H1 (cell line): ENCODE data around the gene DYNLRB1.

Source experiments
- EP300 ChIP-seq, 2 experiments: IDR thresholded peaks; 1 replicate in 1 of 2; 2 replicates in 1 of 2; pipeline ENCODE4 v1.6.1; 2011 to 2012; ENCODE audit warnings: low read depth in 2 of 2, low read length in 2 of 2, mild to moderate bottlenecking in 2 of 2, borderline replicate concordance in 1 of 2, inconsistent platforms in 1 of 2, moderate library complexity in 1 of 2
- EZH2 ChIP-seq: fragments of 200-600 bp; sonication (generic); IDR thresholded peaks from 2 replicates; pipeline ENCODE4 v1.7.1; 2012; ENCODE audit warnings: low read depth, mild to moderate bottlenecking, moderate library complexity, low read length, inconsistent platforms; ENCODE audit not compliant: severe bottlenecking
- GTF2F1 ChIP-seq: IDR thresholded peaks from 2 replicates; pipeline ENCODE4 v1.6.1; 2012; ENCODE audit warnings: low read depth, low read length, improper control_type of control experiment, borderline replicate concordance
- HDAC6 ChIP-seq: IDR thresholded peaks from one replicate; pipeline ENCODE4 v1.7.1; 2012; ENCODE audit warnings: low read depth, mild to moderate bottlenecking, inconsistent platforms, low read length, moderate library complexity
- KDM1A ChIP-seq: fragments of 200-600, 300-600 bp; sonication (generic); IDR thresholded peaks from 2 replicates; pipeline ENCODE4 v1.7.1; 2016; ENCODE audit warnings: mild to moderate bottlenecking, low read length, borderline replicate concordance
- KDM4A ChIP-seq: IDR thresholded peaks from one replicate; pipeline ENCODE4 v1.7.1; 2012; ENCODE audit warnings: low read depth, mild to moderate bottlenecking, moderate library complexity, low read length, inconsistent platforms; ENCODE audit not compliant: severe bottlenecking
- POLR2A ChIP-seq, 2 experiments: IDR thresholded peaks; 1 replicate in 1 of 2; 2 replicates in 1 of 2; pipeline ENCODE4 v1.6.1; 2011; ENCODE audit warnings: low read depth in 2 of 2, low read length in 2 of 2, mild to moderate bottlenecking in 2 of 2; ENCODE audit errors: control extremely low read depth in 1 of 2
- POLR2AphosphoS5 ChIP-seq: IDR thresholded peaks from 2 replicates; pipeline ENCODE4 v1.6.1; 2011; ENCODE audit warnings: low read depth, low read length
- SRF ChIP-seq: IDR thresholded peaks from 2 replicates; pipeline ENCODE4 v1.6.1; 2011; ENCODE audit warnings: mild to moderate bottlenecking, low read depth, low read length, moderate library complexity
- TAF1 ChIP-seq: IDR thresholded peaks from 2 replicates; pipeline ENCODE4 v1.6.1; 2011; ENCODE audit warnings: mild to moderate bottlenecking, low read depth, low read length
- TEAD4 ChIP-seq: IDR thresholded peaks from 2 replicates; pipeline ENCODE4 v1.6.1; 2012; ENCODE audit warnings: low read depth, low read length, inconsistent platforms, mixed read lengths
- YY1 ChIP-seq: IDR thresholded peaks from 2 replicates; pipeline ENCODE4 v1.6.1; 2011; ENCODE audit warnings: low read depth, mild to moderate bottlenecking, low read length
- TF ChIP-seq, protein P1 (sequence below), 3 experiments: IDR thresholded peaks; 1 replicate in 2 of 3; 2 replicates in 1 of 3; pipeline versions ENCODE4 v1.5.1 to v1.6.1; 2011; ENCODE audit warnings: low read length in 3 of 3, mild to moderate bottlenecking in 3 of 3, inconsistent platforms in 2 of 3, low read depth in 1 of 3, moderate library complexity in 1 of 3; ENCODE audit not compliant: insufficient read depth in 1 of 3; ENCODE audit errors: control extremely low read depth in 1 of 3
- TF ChIP-seq, protein P2 (sequence below): IDR thresholded peaks from 2 replicates; pipeline ENCODE4 v1.6.1; 2012; ENCODE audit warnings: inconsistent platforms

DNA sequence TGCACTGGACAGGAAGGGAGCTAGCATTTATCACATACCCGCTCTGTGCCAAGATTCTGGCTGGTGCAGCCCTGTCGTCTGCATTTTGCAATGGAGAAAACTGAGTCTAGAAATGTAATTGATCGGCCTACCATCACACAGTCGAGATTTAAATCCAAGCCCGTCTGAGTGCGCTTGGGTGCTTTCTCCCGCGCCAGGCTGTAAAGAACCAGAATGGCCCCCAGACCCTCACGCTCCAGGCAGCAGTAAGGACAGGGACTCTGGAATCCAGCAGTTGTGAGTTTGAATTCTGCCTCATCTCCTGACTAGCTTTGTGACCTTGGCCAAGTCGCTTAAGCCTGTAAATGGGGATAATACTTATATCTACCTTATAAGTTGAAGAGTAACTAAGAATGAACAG, 10.8 kb downstream of the DYNLRB1 start:
- TF ChIP-seq, protein P1, sequence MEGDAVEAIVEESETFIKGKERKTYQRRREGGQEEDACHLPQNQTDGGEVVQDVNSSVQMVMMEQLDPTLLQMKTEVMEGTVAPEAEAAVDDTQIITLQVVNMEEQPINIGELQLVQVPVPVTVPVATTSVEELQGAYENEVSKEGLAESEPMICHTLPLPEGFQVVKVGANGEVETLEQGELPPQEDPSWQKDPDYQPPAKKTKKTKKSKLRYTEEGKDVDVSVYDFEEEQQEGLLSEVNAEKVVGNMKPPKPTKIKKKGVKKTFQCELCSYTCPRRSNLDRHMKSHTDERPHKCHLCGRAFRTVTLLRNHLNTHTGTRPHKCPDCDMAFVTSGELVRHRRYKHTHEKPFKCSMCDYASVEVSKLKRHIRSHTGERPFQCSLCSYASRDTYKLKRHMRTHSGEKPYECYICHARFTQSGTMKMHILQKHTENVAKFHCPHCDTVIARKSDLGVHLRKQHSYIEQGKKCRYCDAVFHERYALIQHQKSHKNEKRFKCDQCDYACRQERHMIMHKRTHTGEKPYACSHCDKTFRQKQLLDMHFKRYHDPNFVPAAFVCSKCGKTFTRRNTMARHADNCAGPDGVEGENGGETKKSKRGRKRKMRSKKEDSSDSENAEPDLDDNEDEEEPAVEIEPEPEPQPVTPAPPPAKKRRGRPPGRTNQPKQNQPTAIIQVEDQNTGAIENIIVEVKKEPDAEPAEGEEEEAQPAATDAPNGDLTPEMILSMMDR (IDR thresholded peaks at IDR 0.05; ENCODE audit: control extremely low read depth in 1 of 3, insufficient read depth in 1 of 3, low read depth in 1 of 3, low read length in 3 of 3) = no peak
- TF ChIP-seq POLR2A (IDR thresholded peaks at IDR 0.05; ENCODE audit: control extremely low read depth in 1 of 2, low read depth in 2 of 2, low read length in 2 of 2) = no peak
- no peak for TF ChIP-seq EZH2
- no peak for TF ChIP-seq TEAD4
- TF ChIP-seq SRF = no peak
- no peak for TF ChIP-seq POLR2AphosphoS5
- TF ChIP-seq GTF2F1 = no peak
- no peak for TF ChIP-seq KDM4A
- TF ChIP-seq, protein P2, sequence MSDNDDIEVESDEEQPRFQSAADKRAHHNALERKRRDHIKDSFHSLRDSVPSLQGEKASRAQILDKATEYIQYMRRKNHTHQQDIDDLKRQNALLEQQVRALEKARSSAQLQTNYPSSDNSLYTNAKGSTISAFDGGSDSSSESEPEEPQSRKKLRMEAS = no peak
- TF ChIP-seq YY1 = no peak
- TF ChIP-seq EP300 (IDR thresholded peaks at IDR 0.05; ENCODE audit: borderline replicate concordance in 1 of 2, low read depth in 2 of 2, low read length in 2 of 2) = no peak
- no peak for TF ChIP-seq HDAC6
- no peak for TF ChIP-seq TAF1
- no peak for TF ChIP-seq KDM1A
